Femur (tissue), 1 donor: ENCODE data around the gene ARHGAP42.
"Not testable (repeated sequence)": the region's sequence is repeated elsewhere in the genome, so short reads cannot be mapped to it uniquely, and the experiment has no call there.

Experiments used
- DNase-seq: peaks from one replicate; pipeline ENCODE4 v3.0.0-alpha.2; 2017

ARHGAP42 gene

GRCh38 chr11:100731471-100731870 lies 44.4 kb downstream of the ARHGAP42 start:
- DNase-seq: no peak

GRCh38 chr11:100732949-100733348 lies 45.9 kb downstream of the ARHGAP42 start:
- no peak for DNase-seq

DNA sequence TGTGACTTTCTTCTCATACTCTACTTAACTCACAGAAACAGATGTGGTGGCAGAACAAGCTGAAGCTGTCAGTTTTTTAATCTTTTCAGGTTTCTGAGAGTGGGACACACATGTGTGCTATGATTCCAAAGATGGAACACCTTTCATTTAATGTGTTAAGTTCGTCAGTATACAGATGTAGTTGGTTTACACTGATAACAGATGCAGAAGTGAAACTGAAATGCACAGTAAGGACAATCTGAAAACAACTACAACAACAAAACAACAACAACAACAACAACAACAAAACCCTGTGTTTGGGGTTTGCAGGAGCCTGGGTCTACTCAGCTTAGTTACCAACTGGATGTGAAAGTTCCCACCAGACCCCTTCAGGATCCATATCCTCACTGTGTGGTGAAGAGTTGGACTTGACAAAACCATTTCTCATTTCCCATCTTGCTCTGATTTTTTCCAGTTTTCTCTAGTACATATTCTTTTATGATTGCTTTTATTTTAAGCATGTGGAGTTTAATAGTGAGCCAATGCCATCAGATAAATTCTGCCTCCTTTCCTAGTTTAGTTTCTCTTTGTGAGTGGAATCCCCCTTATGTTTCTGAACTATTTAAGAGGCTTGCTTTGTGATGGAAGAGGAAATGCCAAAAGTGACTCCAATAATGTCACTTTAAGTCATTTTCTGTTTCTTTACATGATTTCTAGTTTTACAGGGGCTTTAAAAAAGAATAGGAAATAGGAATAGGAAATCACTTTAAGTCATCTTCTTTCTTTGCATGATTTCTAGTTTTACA lies 47.8 kb downstream of the ARHGAP42 start:
- DNase-seq: no peak

DNA sequence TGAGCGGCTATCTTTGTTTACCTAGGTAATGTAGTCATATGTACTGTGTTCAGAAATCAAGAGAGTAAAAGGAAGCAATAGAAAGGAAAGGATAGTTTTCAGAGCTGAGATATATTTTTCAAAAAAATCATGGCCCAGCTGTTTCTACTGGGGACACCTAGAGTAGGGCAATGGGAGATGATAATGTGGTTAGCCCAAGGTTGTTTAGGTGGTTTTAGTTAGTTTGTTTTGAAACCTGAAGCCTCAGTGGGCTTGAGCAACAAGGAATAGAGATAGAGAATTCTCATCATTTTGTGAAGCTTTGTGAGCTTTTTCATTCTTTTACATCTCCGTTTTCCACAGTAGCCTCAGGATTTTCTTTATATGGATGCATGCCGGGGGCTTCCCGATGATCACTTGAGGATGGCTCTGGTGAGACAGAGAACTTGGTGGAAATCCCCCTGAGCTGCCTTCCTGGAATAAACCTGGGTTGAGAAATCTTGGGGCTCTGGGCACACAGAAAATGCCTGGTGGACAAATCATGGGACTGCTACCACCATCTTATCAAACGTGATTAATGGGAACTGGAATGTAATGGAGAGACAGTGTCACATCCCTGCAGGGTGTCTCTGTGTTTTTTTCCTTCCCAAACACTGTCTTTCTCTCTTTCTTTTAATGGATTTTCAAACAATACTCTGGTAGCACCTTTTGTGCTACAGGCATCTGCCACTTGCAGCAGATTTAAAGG lies 49.0 kb downstream of the ARHGAP42 start:
- no peak for DNase-seq

DNA sequence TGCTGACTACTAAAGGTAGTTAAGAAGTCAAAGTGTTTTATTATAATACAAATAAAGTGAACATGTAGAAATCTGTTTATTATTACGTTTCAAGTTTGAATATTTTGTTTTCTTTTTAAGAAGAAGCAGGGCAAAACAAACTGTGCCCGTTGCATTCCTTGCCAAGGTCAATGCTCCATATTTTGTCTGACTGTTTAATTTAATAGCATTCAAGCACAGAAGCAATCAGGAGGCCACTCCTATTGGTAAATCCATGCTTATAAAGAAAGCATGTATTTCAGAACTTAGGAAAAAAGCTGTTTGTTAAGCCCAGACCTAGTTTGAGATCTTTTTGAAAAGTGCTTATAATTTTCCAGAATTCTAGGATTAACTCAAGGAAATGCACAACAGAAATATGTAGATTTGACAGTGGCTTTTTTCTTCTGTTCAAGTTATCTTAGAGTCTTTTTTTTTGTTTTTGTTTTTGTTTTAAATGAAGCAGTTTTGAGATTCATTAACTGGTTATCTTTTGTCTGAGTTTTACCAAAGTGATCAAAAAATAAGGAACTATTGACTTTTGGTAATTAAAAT lies 51.7 kb downstream of the ARHGAP42 start:
- no peak for DNase-seq

DNA sequence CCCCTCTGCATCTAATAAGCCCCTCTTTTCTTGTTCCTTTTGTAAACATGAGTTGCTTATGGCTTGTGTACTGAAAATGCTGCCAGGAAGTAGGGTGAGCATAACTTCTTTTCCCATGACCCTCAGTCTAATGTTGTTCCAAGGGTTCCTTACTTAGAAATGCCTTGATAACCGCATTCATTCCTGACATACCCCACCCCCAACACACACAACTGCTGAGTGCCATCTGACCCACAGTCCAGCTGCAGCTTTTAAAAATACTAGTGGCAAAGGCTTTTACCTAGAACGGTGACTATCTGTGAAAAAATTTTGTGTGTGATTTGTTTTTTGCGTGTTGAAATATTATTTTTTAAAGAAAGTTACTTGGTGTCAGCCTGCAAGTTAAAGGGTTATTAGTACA lies 52.6 kb downstream of the ARHGAP42 start:
- peak; percentile 59 for DNase-seq

- peak; percentile 26 for DNase-seq
Measured at GRCh38 chr11:100740440-100740839, 53.4 kb downstream of the ARHGAP42 start.

GRCh38 chr11:100741866-100742625 lies 55.0 kb downstream of the ARHGAP42 start:
- DNase-seq: no peak

DNA sequence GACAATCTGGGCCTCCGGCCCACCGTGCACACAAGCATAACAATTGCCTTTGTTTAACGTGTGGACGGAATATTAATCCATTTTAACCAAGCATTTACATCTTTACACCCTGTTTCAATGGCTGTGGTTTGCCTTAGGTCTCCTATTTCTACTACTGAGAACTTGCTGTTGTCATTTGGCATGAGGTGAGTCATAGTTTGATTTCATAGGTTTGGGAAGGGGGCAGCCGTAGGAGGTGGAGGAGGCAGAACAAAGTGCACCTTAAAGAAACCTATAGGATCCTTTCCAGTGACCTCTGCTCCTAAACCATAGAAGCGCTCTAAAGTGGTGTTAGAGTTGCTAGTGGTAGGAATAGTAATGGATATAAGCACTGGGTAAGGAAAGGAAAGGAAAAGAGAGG lies 59.4 kb downstream of the ARHGAP42 start:
- DNase-seq: no peak

DNA sequence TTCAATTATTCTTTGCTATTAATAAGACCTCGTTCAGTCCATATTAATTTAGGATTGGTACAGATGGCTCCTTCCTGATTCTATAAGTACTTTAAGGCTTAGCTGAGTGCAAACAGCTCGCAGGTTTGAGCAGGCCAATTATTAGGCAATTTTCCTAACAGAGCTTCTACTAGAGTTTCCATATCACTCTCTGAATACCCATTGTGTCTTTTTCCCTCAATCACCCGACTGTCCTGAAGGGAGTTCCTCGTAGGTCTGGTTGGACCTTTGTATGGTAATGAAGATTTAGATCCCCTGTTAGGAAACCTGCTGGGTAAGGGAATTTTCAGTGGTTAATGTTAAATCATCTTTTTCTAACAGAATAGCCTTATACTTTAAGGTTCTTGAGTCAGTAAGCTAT lies 61.1 kb downstream of the ARHGAP42 start:
- no peak for DNase-seq

DNA sequence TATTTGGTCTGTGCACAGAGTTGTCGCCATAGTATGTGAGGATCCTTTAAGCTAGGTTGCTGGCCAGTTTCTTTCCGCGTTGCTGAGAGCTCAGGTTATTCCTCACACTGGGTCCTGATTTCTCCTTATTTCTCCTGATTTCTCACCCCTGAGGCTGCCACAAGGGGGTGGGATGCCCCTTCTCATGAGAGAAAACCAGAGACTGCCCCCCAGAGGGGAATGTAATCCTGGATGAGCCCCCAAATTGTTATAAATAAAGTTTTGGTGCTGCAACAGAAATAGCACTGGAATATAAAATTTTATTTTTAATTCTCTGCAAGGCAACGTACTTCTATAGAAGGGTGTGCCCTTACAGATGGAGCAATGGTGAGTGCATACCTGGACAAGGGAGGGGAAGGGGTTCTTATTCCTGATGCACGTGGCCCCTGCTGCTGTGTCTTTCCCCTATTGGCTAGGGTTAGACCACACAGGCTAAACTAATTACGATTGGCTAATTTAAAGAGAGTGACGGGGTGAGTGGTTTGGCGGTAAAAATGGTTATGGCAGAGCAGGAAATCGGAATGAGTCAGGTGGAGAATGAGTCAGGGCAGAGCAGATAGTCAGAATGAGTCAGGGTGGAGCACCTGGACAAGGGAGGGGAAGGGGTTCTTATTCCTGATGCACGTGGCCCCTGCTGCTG lies 62.9 kb downstream of the ARHGAP42 start:
- DNase-seq: not testable (repeated sequence)

- not testable (repeated sequence) for DNase-seq
Measured at GRCh38 chr11:100750566-100750891, 63.4 kb downstream of the ARHGAP42 start.

GRCh38 chr11:100752371-100753171 lies 65.5 kb downstream of the ARHGAP42 start:
- no peak for DNase-seq

DNA sequence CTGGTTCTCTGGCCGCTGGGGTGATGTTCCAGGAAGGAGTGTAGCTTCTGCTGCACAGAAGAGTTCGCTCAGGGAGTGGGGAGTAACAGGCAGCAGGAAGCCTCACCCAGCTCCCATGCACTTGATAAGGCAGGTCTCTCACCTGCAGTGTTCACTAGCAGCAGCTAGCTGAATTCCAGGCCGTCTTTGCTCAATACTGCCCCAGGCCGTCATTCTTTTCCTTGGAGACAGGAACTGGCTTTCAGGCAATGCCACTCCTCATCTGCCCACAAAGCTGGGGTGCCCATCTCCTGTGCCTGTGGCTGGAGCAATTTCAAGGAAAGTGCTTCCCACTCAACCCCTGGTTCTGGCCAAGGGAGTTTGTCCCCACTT lies 66.1 kb downstream of the ARHGAP42 start:
- no peak for DNase-seq

- DNase-seq: peak; percentile 44
Measured at GRCh38 chr11:100753571-100753970, 66.5 kb downstream of the ARHGAP42 start.

DNA sequence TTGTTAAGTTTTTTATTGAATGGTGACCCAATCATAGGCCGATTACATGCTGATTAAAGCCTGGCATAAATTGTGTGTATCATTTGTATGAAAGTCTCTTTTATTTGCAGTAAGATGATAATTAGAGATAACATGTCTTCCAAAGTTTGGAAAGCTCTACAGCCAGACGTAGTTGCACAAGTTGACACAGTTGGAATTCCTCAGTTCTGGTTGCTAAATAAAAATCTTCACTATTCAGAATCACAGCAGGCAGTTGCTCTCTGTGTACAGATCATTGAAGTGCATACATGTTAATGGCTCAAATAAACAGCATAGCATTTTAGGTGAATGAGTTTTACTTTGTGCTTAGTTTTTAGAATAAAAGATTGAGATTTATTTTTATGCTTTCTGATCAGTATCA lies 69.5 kb downstream of the ARHGAP42 start:
- DNase-seq: no peak

GRCh38 chr11:100757646-100758045 lies 70.6 kb downstream of the ARHGAP42 start:
- DNase-seq: no peak

GRCh38 chr11:100759106-100759505 lies 72.0 kb downstream of the ARHGAP42 start:
- no peak for DNase-seq

DNA sequence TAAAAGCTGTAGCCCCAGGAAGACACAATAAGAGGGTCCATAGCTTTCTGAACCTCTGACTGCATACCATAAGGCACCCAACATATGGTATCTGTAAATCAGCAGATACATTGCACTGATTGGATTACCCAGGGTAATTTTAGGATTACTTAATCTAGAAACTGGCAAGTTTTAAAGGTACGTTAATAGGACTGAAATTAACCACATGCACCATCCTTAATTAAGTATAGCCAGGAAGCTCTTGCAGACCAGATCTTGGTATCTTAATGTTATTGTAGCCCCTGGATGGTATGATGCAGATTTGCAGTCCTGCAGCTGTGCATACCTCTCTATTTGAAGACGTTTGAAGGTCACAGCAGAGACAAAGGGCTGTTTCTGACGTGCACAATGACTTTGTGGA lies 72.8 kb downstream of the ARHGAP42 start:
- DNase-seq: no peak

GRCh38 chr11:100760744-100761143 lies 73.7 kb downstream of the ARHGAP42 start:
- DNase-seq: no peak

- peak; percentile 30 for DNase-seq
Measured at GRCh38 chr11:100761841-100762240, 74.8 kb downstream of the ARHGAP42 start.

GRCh38 chr11:100766764-100767163 lies 79.7 kb downstream of the ARHGAP42 start:
- DNase-seq: no peak
